Erythroblast (primary cell): Measurements from ENCODE around the gene LAMA1.

Experiments
- GATA1 ChIP-seq: IDR thresholded peaks from 2 replicates; pipeline ENCODE4 v1.6.1; 2011; ENCODE audit warnings: low read depth, mild to moderate bottlenecking, control low read depth, low read length, moderate library complexity
- POLR2A ChIP-seq: IDR thresholded peaks from 2 replicates; pipeline ENCODE4 v1.6.1; 2011; ENCODE audit warnings: mild to moderate bottlenecking, low read length

GRCh38 chr18:6928359-6928758, 189.2 kb downstream of the LAMA1 start:
- TF ChIP-seq POLR2A: no peak
- TF ChIP-seq GATA1: no peak
